Stimulated activated CD8-positive, alpha-beta memory T cell treated with anti-CD3 and anti-CD28 coated beads, Interleukin-4, amount 100 ng/mL, for 48 hours (primary cell): ENCODE data around the gene RBMY1A1.
"Not testable (repeated sequence)": the region's sequence is repeated elsewhere in the genome, so short reads cannot be mapped to it uniquely, and the experiment has no call there.

Experiments
- DNase-seq: peaks from one replicate; pipeline ENCODE4 v3.0.0-alpha.2; 2020

Gene RBMY1A1

DNA sequence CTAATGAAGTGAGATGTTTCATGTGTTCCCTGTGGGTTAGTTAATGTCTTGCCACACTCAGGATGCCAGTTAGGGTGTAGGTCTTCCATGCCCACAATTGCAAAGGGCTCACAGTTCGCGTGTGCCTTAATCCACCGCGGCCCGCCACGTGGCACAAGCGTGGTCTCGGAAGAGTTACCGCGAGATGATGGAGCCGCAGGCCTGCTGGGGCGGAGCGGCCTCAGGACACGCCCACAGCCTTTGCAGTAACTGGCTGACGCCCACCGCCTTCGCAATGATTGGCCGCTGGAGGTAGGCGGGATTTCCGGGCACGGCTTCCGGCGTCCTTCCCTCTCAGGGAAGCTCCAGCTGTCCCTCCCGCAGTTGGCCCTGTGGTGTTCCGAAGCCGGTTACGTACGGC, at the start of gene RBMY1A1:
Gene RBMY1A1 (plus strand): TSS at position 301 of the 400 bp plus-strand sequence. CDS start 2,013 bp downstream, outside the sequence.
- DNase-seq: not testable (repeated sequence)

DNA sequence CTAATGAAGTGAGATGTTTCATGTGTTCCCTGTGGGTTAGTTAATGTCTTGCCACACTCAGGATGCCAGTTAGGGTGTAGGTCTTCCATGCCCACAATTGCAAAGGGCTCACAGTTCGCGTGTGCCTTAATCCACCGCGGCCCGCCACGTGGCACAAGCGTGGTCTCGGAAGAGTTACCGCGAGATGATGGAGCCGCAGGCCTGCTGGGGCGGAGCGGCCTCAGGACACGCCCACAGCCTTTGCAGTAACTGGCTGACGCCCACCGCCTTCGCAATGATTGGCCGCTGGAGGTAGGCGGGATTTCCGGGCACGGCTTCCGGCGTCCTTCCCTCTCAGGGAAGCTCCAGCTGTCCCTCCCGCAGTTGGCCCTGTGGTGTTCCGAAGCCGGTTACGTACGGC, 23.6 kb upstream of the RBMY1A1 start, which contains the start of gene RBMY1B:
Gene RBMY1B (plus strand): TSS at position 301 of the 400 bp plus-strand sequence. CDS start 2,013 bp downstream, outside the sequence.
- not testable (repeated sequence) for DNase-seq

DNA sequence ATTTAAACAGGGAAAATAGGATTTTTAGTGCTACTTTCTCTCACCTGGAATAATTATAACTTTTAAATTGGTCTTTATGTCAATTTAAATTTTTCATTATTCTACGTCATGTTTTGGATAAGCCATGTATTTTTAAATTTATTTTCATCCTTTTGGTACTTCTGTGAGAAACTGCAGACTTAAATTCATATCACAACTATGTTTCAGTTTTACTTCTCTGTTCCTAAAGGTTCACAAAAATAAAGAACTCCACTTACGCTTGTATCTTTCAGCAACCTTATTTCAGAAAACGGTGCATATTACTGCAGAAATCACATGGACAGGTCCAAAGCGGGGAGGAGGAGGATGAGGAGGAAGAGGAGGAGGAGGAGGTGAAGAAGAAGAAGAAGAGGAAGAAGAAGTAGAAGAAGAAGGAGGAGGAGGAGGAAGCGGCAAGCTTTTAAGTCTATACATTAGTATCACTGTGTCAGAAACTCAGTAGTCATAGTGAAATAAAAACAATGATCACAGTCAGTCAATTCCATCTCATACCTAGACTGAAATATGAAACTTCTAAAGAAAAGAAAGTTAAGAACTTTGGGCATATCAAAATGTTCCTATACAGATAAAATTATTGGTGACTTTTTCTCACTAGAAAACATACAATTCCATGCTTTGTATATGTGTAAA, 24.8 kb downstream of the RBMY1A1 start:
- not testable (repeated sequence) for DNase-seq

DNA sequence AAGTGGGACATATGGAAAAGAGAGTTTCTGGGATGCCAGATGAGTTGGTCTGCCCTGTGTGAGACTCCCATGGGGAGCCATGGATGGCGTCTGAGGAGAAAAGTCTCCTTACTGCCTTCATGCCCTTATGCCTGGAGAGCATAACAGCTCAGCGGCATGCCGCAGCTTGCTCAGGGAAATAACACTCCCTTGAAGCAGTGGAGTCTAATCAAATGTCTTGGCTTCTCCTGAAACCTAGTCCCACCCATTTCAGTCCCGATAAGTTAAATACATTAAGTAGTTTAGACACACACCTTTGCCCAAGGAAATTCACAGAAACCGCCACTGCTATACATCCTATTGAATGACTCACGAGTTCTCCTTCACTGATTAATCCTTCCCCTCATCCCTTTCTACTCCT, 50.8 kb downstream of the RBMY1A1 start:
- no peak for DNase-seq

DNA sequence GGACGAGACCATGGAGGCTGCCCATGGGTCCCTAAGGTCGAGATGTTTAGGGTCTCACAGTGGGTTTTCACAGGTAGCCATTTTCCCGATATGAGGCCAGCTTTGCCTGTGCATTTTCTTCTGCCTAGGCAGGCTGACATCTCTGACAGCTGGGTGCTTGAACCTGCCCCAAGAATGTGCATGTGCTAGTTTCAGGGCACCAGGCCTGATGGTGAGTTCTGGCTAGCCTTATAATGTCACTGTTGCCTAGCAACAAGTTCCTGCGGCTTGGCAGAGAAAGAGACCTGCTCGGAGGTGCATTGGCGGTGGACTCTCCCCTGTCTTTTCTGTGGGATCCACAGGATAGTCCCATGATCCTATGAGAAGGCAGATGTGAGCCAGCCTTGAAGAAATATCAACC, 51.8 kb downstream of the RBMY1A1 start:
- DNase-seq: not testable (repeated sequence)

DNA sequence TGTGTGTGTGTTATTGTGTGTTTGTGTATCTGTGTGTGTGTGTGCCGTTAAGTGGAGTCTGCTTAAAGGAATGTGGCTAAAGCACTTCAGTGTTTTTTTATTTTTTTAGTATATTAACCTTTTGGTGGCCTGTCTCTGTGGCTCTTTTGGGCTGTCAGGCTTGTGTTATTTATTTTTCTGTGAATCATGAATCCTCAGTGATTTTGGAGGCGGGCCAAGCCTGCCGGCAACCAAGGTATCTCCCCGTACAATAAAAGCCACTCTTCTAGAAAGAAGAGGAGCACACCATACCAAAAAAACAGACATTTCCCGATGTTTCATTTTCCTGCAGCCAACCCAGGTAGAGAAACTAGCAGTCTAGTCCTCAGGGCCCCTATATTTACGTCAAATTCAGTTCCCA, 57.4 kb downstream of the RBMY1A1 start:
- DNase-seq: no peak

DNA sequence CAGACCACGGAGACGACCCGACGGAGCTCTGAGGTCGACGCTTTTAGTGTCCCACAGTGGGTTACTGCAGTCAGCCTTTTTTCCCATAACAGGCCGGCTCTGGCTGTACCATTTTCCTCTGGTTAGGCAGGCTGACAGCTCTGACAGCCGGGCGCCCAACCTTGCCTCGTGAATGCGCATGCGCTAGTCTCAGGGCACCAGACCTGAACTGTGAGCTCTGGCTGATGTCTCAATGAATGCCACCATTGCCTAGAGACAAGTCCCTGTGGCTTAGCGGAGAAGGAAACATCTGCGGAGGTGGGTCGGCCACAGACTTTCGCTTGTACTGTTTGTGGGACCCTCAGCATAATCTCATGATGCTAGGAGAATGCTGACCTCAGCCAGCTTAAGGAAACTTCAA, 61.6 kb downstream of the RBMY1A1 start:
- not testable (repeated sequence) for DNase-seq
